Measurements from ENCODE around the gene RBM39.

Gene RBM39

DNA sequence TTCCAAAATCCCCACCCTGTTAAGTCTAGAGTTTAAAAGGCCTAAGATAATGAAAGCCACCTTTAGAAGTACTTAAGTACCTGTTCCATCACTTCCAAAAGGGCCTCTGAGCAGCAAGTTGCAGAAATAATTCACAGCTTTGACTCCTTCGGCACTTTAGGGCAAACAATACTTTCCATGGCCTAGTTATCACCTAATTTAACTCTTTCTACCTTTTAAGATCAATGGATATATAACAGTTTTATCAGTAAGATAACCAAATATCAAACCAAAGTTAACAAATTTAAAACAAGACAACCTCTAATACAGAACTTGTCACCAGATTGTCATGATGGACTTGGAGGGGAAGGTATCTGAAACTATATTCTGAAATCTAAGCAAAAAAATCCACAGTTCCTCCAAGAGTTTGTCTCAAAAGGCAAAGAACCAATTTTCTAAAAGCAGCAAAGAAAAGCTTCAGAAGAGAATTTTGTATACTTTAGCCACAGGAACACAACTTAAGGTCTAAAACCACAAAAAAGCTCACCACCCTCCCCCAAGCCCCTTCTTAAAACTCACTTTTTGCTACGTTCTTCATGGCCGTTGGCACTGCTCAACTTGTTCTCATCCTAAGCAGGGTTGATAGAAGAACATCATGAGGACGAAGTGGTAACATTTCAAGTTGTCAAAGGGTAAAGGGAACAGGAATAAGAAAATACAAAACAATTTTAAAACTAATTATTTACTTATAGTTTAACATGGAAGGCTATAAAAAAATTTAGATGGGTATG is 3.5 kb downstream of the RBM39 start:
- no peak for DNase-seq (ENCODE audit: low spot score)
- TF ChIP-seq, protein P1, sequence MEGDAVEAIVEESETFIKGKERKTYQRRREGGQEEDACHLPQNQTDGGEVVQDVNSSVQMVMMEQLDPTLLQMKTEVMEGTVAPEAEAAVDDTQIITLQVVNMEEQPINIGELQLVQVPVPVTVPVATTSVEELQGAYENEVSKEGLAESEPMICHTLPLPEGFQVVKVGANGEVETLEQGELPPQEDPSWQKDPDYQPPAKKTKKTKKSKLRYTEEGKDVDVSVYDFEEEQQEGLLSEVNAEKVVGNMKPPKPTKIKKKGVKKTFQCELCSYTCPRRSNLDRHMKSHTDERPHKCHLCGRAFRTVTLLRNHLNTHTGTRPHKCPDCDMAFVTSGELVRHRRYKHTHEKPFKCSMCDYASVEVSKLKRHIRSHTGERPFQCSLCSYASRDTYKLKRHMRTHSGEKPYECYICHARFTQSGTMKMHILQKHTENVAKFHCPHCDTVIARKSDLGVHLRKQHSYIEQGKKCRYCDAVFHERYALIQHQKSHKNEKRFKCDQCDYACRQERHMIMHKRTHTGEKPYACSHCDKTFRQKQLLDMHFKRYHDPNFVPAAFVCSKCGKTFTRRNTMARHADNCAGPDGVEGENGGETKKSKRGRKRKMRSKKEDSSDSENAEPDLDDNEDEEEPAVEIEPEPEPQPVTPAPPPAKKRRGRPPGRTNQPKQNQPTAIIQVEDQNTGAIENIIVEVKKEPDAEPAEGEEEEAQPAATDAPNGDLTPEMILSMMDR (IDR thresholded peaks at IDR 0.05; ENCODE audit: borderline replicate concordance, control extremely low read depth, extremely low read depth, insufficient read depth, missing control alignments) = no peak
- in situ Hi-C loops (cut with MboI; ENCODE audit: low sequenced_read_pairs, unreplicated experiment) = no loop called here

DNA sequence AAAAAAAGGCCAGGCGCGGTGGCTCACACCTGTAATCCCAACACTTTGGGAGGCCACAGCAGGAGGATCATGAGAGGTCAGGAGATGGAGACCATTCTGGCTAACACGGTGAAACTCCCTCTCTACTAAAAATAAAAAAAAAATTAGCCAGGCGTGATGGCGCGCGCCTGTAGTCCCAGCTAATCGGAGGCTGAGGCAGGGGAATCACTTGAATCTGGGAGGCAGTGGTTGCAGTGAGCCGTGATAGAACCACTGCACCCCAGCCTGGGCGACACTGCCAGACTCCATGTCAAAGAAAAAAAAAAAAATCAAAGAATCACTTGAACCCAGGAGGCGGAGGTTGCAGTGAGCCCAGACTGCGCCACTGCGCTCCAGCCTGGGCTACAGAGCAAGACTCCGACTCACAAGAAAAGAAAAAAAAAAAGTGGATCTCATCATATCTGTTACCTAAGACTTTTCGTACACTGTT is 4.2 kb downstream of the RBM39 start:
- DNase-seq (ENCODE audit: low spot score) = no peak
- in situ Hi-C loops (cut with MboI; ENCODE audit: low sequenced_read_pairs, unreplicated experiment) = no loop called here
- TF ChIP-seq, protein P1 (IDR thresholded peaks at IDR 0.05; ENCODE audit: borderline replicate concordance, control extremely low read depth, extremely low read depth, insufficient read depth, missing control alignments) = no peak

DNA sequence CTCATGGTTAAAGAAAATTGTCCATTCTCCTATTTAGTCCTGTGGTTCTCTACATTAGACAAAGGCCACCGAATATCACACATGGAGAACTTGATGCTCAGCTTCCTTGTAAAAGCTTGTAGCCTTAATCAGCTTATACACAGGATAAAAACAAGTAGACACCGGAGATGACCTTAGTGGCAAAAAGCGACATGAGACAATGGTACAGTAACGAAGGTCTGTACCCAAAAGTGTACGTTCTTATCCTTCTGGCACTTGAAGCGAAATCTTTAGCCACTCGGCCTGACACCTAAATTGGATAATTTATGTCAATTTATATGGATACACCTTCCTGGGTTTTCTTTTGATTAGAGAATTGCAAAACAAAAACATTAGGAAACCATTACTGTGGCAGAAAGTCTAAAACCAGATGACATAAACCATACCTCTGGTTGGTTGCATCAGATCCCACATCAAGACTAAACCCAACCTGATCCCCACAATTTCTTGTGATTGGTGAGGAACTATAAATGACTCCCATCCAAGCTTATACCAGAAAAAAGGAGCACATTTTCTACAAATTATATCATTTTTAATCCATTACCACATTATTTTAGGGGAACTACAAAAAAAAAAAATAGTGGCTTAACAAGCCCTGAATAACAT is 6.1 kb downstream of the RBM39 start:
- DNase-seq (ENCODE audit: low spot score) = no peak
- in situ Hi-C loops (cut with MboI; ENCODE audit: low sequenced_read_pairs, unreplicated experiment) = no loop called here
- TF ChIP-seq, protein P1 (IDR thresholded peaks at IDR 0.05; ENCODE audit: borderline replicate concordance, control extremely low read depth, extremely low read depth, insufficient read depth, missing control alignments) = no peak

DNA sequence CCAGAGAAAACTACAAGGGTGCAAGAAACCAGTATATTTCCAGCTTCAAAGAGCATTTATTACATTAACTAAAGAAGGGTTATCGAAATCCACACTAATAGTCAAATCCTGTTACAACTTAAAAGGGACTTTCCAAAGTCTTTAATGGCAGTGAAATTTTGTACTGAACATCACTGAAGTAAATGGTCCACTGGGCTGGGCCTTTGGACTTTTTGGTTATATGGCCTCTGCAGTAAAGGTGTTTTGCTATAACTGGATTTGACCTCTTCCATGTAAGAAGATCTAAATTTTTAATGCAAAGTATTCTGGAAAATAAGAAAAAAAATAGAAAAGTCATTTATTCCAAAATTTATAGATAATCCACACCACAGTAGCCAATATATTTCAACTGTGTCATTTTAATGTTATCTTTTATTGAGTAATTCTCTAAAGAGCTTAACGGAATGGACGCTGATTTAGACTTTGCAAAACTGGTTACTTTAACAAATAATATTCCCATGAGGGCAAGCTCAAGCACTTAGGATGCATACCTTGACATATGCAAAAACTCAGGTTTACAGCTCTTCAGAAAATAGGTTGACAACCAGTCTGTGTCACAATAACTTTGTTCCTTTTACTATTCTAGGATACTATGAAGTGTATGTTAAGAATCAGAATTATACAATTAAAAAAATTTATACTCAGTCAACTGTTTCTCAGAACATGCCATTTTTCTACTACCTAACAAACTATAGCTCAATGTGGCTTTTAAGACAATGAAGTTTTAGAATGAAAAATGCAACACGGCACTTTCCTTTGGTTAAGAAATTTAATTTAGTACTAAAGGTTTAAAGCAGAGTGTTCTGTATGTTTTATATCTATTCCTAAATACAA is 7.0 kb downstream of the RBM39 start:
- TF ChIP-seq, protein P1 (IDR thresholded peaks at IDR 0.05; ENCODE audit: borderline replicate concordance, control extremely low read depth, extremely low read depth, insufficient read depth, missing control alignments) = no peak
- no peak for DNase-seq (ENCODE audit: low spot score)
- in situ Hi-C loops (cut with MboI; ENCODE audit: low sequenced_read_pairs, unreplicated experiment) = no loop called here

DNA sequence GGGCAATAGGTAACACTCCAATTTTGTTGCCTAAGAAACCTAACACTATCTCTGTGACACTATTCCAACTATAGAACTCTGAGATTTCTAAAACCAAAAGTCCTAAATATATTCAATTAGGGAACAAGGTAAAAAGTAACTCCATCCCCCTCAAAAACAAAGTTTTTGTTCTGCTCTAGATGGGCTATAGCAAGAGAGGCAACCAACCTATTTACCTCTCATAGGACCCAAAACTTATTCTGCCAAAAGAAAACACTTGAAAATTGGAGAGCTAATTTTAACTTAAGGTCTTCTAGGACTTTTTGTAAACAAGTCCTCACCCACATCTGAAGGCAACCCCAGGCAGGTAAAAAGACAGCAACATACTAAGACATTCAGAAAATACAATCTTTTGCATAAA is 7.7 kb downstream of the RBM39 start:
- TF ChIP-seq, protein P1 (IDR thresholded peaks at IDR 0.05; ENCODE audit: borderline replicate concordance, control extremely low read depth, extremely low read depth, insufficient read depth, missing control alignments) = no peak
- no peak for DNase-seq (ENCODE audit: low spot score)
- in situ Hi-C loops (cut with MboI; ENCODE audit: low sequenced_read_pairs, unreplicated experiment) = no loop called here

DNA sequence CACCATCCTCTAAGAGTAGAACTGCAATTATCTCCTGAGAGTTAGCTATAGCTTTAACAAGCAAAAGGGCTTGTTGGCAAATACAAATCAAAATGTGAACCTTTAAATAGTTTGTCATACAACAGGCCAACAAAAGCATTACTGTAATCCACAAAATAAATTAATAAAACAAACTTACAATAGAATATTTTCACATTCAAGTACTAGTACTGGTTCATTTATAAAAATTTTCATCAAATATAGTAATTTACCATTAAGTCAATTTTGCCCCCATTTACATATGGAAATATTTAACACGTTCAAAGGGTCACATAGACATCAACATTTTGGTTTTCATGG is 9.4 kb downstream of the RBM39 start:
- TF ChIP-seq, protein P1 (IDR thresholded peaks at IDR 0.05; ENCODE audit: borderline replicate concordance, control extremely low read depth, extremely low read depth, insufficient read depth, missing control alignments) = no peak
- DNase-seq (ENCODE audit: low spot score) = no peak
- in situ Hi-C loops (cut with MboI; ENCODE audit: low sequenced_read_pairs, unreplicated experiment) = no loop called here
